Measurements from ENCODE around the gene PGLYRP3. TPM values are rescaled to one million over a fixed set of nuclear protein-coding genes. Genes with fewer than 3 reads are reported as not detected.

PGLYRP3 gene
- total and polyA plus RNA-seq, 2 experiments from 2014 or later: not detected

DNA sequence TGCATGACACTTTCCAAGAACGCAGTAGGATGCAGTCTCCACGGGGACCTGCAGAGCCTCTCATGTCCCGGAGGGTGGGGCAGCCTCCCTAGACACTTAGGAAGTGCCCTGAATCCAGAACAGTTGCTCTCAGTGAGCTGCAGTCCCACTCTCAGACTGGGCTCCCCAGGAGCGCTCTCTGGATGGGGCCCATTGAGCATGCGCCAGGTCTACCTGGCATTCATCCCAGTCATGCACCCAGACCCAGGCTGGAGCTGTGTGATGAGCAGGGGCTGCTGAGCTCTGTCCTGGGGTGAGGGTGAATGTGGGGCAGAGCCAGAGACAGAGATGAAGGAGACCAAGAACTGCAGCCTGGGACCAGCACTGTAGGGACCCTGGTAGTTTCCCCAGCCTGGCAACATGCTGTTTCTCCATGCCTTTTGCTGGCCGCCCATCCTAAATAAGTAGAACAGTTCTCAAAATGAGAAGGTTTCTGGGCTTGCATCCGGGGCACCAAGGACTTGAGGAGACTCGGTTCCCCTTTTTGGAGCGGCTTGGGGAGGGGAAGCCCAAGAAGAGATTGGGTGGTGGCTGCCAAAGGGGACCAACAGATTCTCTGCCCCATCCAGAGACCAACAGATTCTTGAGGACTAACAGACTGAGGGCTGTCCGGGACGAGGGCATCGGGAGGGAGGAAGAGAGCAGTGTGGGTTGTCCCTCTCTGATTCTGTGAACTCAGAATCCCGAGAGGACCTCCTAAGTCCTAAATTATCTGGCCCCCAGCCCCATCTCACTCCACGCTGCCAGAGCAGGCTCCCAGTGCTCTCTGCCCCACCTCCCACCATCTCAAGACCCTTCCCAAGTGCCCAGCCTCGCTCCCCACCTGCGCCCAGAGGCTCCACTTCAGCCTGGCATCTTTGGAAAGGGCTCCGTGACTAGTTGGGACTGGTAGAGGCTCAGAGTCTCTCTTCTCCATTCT, 36.9 kb upstream of the PGLYRP3 start (continued):
- TF ChIP-seq, protein P1, sequence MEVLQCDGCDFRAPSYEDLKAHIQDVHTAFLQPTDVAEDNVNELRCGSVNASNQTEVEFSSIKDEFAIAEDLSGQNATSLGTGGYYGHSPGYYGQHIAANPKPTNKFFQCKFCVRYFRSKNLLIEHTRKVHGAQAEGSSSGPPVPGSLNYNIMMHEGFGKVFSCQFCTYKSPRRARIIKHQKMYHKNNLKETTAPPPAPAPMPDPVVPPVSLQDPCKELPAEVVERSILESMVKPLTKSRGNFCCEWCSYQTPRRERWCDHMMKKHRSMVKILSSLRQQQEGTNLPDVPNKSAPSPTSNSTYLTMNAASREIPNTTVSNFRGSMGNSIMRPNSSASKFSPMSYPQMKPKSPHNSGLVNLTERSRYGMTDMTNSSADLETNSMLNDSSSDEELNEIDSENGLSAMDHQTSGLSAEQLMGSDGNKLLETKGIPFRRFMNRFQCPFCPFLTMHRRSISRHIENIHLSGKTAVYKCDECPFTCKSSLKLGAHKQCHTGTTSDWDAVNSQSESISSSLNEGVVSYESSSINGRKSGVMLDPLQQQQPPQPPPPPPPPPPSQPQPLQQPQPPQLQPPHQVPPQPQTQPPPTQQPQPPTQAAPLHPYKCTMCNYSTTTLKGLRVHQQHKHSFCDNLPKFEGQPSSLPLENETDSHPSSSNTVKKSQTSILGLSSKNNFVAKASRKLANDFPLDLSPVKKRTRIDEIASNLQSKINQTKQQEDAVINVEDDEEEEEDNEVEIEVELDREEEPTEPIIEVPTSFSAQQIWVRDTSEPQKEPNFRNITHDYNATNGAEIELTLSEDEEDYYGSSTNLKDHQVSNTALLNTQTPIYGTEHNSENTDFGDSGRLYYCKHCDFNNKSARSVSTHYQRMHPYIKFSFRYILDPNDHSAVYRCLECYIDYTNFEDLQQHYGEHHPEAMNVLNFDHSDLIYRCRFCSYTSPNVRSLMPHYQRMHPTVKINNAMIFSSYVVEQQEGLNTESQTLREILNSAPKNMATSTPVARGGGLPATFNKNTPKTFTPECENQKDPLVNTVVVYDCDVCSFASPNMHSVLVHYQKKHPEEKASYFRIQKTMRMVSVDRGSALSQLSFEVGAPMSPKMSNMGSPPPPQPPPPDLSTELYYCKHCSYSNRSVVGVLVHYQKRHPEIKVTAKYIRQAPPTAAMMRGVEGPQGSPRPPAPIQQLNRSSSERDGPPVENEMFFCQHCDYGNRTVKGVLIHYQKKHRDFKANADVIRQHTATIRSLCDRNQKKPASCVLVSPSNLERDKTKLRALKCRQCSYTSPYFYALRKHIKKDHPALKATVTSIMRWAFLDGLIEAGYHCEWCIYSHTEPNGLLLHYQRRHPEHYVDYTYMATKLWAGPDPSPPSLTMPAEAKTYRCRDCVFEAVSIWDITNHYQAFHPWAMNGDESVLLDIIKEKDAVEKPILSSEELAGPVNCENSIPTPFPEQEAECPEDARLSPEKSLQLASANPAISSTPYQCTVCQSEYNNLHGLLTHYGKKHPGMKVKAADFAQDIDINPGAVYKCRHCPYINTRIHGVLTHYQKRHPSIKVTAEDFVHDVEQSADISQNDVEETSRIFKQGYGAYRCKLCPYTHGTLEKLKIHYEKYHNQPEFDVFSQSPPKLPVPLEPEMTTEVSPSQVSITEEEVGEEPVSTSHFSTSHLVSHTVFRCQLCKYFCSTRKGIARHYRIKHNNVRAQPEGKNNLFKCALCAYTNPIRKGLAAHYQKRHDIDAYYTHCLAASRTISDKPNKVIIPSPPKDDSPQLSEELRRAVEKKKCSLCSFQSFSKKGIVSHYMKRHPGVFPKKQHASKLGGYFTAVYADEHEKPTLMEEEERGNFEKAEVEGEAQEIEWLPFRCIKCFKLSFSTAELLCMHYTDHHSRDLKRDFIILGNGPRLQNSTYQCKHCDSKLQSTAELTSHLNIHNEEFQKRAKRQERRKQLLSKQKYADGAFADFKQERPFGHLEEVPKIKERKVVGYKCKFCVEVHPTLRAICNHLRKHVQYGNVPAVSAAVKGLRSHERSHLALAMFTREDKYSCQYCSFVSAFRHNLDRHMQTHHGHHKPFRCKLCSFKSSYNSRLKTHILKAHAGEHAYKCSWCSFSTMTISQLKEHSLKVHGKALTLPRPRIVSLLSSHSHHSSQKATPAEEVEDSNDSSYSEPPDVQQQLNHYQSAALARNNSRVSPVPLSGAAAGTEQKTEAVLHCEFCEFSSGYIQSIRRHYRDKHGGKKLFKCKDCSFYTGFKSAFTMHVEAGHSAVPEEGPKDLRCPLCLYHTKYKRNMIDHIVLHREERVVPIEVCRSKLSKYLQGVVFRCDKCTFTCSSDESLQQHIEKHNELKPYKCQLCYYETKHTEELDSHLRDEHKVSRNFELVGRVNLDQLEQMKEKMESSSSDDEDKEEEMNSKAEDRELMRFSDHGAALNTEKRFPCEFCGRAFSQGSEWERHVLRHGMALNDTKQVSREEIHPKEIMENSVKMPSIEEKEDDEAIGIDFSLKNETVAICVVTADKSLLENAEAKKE (CRISPR knock-in tag; IDR thresholded peaks at IDR 0.05): no peak
- TF ChIP-seq CREB1 (CRISPR knock-in tag; IDR thresholded peaks at IDR 0.05; ENCODE audit: low read depth): no peak
- TF ChIP-seq NANOG (IDR thresholded peaks at IDR 0.05; ENCODE audit: borderline replicate concordance): no peak
- TF ChIP-seq EZH2 (IDR thresholded peaks at IDR 0.05; ENCODE audit: low read depth, unreplicated experiment): no peak
- TF ChIP-seq JUNB (IDR thresholded peaks at IDR 0.05; ENCODE audit: unreplicated experiment): no peak

DNA sequence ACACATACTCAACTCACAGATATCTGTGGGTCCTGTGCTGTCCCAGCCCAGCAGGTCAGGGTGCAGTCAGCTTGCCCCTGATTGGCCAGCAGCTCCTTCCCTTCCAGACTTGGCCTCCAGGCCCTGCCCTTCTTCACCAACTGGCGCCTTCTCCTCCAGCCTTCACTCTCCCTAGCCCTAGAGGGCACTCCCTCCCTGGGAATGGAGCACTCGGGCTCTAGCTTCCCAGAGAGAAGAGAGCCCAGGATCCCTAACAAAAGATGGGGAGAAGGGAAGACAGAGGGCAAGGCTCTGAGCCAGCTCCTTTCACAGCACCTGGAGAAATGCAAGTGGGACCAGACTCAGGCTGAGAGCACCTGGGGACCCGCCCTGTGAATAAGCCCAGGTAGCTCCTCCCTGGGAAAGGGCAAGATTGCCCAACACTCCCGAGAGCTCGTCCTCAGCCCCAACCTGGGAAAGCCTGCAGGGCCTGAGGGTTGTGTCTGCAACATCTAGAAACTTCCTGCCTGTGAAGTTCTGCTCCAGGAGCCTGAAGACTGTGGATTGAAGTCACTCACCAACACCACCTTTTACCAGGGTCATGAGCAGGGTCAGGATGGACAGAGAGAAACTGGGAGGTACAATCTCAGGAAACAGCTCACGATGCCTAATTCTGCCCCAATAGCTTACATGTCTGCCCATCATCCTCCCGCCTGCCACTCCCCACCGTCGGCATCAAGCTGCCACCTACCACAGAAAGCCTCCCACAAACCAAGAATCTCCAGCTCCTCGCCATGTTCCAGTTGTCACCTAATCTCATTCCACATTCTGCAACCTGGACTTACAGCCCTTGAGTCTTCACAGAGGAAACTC, 36.0 kb upstream of the PGLYRP3 start, which contains the start of gene PGLYRP4:
Gene PGLYRP4 (minus strand): TSS at position 331 of the 852 bp plus-strand sequence. CDS start 909 bp downstream, outside the sequence.
- TF ChIP-seq EZH2 (IDR thresholded peaks at IDR 0.05; ENCODE audit: low read depth, unreplicated experiment): no peak
- TF ChIP-seq, protein P2, sequence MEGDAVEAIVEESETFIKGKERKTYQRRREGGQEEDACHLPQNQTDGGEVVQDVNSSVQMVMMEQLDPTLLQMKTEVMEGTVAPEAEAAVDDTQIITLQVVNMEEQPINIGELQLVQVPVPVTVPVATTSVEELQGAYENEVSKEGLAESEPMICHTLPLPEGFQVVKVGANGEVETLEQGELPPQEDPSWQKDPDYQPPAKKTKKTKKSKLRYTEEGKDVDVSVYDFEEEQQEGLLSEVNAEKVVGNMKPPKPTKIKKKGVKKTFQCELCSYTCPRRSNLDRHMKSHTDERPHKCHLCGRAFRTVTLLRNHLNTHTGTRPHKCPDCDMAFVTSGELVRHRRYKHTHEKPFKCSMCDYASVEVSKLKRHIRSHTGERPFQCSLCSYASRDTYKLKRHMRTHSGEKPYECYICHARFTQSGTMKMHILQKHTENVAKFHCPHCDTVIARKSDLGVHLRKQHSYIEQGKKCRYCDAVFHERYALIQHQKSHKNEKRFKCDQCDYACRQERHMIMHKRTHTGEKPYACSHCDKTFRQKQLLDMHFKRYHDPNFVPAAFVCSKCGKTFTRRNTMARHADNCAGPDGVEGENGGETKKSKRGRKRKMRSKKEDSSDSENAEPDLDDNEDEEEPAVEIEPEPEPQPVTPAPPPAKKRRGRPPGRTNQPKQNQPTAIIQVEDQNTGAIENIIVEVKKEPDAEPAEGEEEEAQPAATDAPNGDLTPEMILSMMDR (conservative IDR thresholded peaks at IDR 0.05; ENCODE audit: low read depth in 2 of 2): peak in 1 of 2 experiments; percentile 29; a peak in 2 of 4 replicates
- TF ChIP-seq EZH2phosphoT487 (IDR thresholded peaks at IDR 0.05; ENCODE audit: unreplicated experiment): no peak
- H3K27me3 ChIP-seq (ENCODE audit: insufficient read depth): no peaks in the 10 kb centered on the region
- no peaks in the 10 kb centered on the region for H3K36me3 Mint-ChIP-seq (ENCODE audit: low read depth)
- no peak within 1 kb of the TSS for H3K27ac ChIP-seq (ENCODE audit: low read depth)
- H3K79me2 ChIP-seq (replicated peaks; ENCODE audit: insufficient read depth): no peaks in the 10 kb centered on the region
- ATAC-seq: peak; percentile 75
- H3K27ac Mint-ChIP-seq: no peak within 1 kb of the TSS
- H3K4me3 Mint-ChIP-seq: no peak within 1 kb of the TSS
- no peaks in the 10 kb centered on the region for H3K4me1 ChIP-seq (ENCODE audit: insufficient read depth)
- H3K4me1 Mint-ChIP-seq: peaks cover 8% of the 10 kb centered on the region; the same call in 2 of the 3 replicates
- no peak within 1 kb of the TSS for H3K4me3 ChIP-seq
- no peaks in the 10 kb centered on the region for H3K9me3 Mint-ChIP-seq
- H3K36me3 ChIP-seq (ENCODE audit: insufficient read depth): no peaks in the 10 kb centered on the region
- peak; percentile 42 for DNase-seq (ENCODE audit: low spot score)
- no peaks in the 10 kb centered on the region for H3K9me2 ChIP-seq (ENCODE audit: insufficient read depth)
- H4K20me1 ChIP-seq (replicated peaks; ENCODE audit: insufficient read depth): no peaks in the 10 kb centered on the region
- no peak within 1 kb of the TSS for H2AFZ ChIP-seq
- no peaks in the 10 kb centered on the region for H3F3A ChIP-seq (replicated peaks; ENCODE audit: low read depth)
- peaks cover 10% of the 10 kb centered on the region for H3K27me3 Mint-ChIP-seq (ENCODE audit: insufficient read depth, low read depth, poor library complexity)
- no peak within 1 kb of the TSS for H3K4me2 ChIP-seq
